HG03354 (cell line): ENCODE measurements around the gene TMEM266.

ENCODE experiments used
- ATAC-seq: cut with Tn5 transposase; IDR thresholded peaks from one replicate; pipeline ENCODE4 v1.9.1; 2021; ENCODE audit warnings: mild to moderate bottlenecking; ENCODE audit not compliant: unreplicated experiment, poor library complexity, severe bottlenecking

TMEM266 gene

DNA sequence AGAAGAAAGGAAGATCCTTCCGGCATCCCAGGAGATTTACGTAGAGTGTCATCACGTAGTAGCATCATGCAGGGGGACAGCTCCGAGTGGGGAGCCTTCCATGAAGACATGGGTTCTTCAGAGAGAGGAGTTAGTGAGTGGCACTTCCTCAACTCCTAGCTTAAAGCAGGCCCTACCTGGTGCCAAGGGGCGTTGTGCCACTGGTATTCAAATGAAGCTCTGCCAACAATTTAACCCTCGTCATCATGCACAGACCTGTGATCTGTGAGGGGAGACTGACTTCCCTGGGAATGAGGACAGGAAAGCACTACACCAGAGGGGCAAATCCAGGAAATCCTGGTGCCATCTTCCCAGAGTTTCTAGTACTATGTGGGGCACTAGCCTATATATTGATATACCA is 59.0 kb downstream of the TMEM266 start:
- no peak for ATAC-seq

DNA sequence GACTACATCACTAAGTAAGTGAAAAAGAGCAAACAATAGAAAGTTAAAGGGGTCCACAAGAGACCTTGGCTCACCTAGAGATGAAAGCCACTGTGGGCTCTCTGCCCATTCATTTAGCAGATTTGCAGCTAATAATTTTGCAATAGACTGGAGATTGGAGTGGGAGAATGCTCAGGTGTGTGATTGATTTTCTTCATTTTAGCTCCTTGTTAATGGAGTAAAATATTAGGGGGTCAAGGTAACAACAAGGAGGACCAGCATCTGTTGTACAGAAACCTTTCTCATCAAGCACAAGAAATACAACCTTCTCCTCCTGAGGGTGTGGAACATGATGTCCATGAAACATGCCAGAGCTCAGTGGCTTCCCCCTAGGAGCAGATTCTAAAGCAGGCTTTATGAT is 63.2 kb downstream of the TMEM266 start:
- ATAC-seq = no peak

DNA sequence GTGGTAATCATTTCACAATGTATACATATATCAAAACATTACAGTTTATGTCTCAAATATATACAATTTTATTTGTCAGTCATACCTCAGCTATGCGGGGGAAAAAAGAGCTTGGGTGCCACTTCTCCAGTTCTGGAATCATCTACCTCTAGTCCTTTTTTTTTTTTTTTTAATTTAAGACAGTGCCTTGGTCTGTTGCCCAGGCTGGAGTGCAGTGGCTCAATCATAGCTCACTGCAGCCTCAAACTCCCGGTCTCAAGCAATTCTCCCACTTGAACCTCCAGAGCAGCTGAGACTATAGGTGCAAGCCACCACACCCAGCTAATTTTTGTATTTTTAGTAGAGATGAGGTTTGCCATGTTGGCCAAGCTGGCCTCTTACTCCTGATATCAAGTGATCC is 67.4 kb downstream of the TMEM266 start:
- ATAC-seq = no peak

DNA sequence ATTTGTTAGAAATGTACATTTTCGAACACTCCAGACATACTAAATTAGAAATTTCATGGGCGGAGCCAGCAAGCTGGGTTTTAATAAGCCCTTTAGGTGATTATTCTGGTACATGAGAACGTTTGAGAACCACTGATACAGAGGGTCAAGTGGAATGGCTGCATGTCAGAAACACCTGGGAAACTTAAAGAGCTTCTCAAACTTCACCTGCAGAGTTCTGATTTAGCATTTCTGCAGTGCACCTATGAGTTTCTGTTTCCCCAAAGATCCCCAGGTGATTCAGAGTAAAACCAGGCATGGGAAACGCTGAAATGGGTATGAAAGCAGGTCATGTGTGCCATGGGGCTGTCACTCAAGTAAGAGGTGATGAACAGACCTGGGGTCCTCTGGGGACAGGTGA is 68.1 kb downstream of the TMEM266 start:
- no peak for ATAC-seq

DNA sequence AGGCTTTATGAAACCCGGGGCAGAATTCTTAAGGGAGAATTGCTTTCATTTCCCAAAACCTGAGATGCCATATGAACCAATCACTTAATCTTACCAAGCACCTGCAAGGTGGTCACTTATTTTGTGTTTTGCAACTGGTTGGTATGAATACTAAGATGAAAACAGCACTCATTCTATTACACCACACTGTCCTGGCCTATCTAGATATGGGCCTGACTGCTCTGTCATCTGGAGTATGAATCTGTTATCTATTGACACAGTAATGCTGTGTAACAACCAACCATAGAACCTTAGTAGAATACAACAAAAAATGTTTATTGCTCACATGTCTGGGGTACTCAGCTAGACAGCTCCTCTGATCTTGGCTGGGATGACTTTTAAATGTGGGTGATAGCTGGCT is 74.8 kb downstream of the TMEM266 start:
- ATAC-seq = no peak

DNA sequence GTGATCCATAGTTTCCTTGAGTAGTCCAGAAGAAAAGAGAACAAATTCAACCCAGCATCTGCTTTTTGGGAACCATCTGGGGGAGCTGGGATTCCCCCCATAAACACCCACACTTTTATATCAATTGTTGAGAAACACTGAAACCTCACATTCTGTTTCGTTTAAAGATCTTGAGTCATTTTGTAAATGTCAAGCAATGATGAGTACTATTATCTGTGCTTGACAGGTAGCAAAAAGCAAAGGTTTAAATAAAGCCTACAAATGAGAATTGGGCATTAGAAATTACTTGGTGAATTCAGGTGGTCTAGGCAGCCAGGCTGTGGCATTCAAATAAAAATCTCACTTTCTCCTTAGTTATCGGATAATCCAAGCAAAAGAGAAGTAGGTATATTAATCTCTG is 75.7 kb downstream of the TMEM266 start:
- no peak for ATAC-seq

DNA sequence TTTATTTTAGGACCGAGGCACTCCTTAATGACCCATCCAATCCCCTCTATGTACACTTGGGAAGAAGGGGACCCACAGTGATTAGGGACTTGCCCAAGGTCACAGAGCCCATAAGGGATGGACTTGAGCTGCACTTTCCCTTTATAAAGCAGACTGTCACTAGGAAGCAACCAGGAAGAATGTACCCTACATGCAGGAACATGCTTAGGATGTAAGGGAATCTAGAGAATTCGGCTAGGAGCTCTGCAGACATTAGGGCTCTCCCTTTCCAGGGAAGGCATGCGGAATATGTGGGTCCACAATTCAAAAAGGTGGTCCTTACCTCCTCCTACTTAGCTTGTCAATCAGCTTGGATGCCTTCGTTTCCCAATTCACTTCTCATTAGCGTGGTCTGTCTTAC is 78.7 kb downstream of the TMEM266 start:
- ATAC-seq = no peak

DNA sequence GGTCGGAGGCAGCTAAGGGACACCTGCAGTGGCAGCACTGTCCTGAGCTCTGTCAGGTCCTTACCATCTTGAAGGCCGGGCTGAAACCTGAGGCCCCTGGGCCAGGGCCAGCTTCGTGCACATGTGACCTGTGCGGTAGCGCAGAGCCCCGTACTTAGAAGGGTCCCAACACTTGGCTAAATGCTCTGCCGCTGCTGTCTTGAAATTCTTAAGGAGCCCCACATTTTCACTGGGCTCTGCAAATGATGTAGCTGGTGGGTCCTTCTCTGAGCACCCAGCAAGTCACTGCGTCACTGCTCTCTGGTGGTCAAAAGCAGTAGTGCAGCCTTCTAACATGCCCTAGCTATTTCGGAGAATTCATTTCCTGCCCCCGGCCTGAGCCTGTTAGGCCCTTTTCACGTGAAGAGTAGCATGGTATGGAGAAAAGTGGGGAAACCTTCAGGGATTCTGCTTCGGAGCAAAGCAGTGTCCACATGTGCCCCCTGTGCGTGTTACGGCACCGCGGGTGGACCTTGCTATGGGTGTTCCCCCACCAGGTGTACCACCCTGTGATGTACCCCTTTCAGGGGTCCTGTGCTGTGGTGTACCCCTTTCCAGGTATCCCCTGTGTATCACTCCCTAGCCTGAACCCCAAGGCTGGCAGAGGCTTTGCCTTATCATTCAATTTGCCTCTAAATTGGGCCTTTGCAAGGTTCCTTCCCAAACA is 79.7 kb downstream of the TMEM266 start:
- no peak for ATAC-seq

DNA sequence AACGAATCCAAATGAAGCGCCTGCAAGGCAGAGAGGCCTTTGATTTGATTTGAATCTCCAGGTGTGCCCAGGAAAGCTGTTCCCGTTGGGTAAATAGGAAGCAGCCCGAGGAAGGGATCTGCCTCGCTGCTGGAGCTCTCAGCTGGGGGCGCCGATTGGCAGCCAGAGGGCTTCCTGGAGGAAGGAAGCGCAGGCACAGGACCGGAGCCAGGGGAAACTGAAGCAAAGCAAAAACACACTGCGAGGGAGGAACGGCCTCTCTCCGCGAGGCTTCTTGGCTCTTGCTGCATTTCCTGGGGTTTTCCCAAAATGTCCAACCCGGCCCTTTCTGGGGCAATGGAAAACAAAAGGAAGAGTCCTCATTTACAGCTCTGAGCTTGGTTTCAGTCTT is 80.3 kb downstream of the TMEM266 start:
- ATAC-seq = no peak

DNA sequence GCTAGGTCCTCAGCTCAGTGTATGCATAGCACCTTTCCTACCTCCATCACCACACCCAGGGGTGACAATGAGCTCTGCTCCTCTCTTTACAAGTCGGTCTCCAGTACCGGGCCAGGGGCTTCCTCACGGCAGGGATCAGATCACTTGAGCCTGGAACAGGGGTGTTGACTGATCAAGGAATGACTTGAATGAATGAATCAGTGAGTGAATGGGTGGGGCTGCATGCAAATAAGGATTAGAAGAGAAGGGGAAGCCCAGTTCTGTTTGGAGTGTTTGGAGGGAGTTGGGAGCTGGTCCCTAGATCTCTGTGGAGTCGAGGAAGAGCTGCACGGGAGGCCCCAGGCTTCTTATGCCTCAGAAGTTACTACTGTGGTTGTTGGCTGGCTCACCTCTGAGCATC is 87.0 kb downstream of the TMEM266 start:
- ATAC-seq = no peak

DNA sequence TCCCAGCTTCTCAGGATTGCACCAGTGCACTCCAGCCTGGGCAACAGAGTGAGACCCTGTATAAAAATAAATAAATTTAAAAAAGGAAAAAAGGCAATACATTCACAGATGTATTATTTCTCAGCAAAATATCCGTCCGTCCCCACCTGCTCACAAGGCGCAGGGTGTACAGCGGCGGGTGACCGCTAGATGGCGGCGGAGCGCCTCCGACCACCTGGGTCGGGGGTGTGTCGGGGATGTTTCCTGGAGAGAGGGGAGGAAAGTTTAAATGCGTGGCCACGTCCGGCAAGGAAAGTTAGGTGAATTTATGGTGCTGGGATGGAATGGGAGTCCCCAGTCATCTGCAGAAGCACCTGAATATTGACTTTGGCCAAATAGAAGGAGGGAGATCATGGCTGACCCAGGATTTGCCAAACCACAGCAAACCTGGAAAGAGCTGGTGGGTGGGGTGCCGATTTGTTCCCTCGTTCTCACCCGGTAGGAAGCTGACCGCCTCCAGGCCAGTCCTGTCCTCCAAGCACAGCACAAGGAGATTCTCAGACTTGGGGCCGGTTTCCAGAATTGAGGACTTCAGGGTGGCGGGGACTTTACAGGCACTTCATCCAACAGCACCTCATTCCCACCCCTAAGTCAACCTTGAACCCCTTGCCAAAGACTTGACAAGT is 88.3 kb downstream of the TMEM266 start:
- no peak for ATAC-seq

DNA sequence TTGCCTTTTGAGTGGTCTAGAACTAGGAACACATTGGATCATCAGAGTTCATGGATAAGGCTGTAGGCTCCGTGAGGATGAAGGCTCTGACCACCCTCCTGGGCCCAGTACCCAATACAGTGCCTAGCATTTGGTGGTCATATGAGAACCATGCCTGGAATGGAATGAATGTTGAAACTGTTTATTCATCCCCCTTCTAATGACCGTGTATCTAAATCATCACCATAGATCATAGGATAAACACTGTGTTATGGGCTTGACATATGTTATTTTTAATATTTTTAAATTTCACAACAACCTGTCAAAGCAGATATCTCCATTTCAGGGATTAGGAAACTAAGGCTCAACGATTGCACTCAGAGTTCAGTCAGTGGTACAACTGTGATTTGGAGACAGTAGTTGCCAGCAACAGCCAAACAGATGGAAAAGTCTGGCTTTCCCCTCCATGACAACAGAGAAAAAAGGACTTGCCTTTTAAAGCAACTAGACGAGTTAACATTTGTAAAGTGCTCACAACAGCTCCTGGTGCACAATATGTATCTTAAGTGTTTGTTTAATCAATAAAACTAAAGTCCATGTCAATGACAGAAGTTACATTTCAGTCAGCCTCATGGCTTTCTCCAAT is 89.6 kb downstream of the TMEM266 start:
- no peak for ATAC-seq

DNA sequence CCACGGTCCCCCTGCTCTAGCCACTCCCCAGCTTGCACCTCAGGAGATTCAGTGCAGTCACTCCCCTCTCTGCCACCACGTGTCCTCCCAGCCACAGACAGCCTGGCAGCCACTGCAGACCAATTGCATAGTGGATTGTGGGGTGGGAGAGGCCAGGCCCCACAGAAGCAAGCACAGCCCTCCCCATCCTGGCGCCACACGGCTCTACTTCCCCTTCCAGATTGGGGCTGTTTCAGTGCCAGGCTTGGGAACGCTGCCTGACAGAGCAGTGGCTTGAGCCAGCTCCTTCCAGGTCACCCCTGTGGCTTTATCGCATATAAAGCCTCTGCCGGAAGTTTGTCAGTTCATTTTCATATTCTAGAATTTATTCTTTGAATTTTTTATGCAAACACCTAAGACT is 90.7 kb downstream of the TMEM266 start:
- ATAC-seq = peak; percentile 33

DNA sequence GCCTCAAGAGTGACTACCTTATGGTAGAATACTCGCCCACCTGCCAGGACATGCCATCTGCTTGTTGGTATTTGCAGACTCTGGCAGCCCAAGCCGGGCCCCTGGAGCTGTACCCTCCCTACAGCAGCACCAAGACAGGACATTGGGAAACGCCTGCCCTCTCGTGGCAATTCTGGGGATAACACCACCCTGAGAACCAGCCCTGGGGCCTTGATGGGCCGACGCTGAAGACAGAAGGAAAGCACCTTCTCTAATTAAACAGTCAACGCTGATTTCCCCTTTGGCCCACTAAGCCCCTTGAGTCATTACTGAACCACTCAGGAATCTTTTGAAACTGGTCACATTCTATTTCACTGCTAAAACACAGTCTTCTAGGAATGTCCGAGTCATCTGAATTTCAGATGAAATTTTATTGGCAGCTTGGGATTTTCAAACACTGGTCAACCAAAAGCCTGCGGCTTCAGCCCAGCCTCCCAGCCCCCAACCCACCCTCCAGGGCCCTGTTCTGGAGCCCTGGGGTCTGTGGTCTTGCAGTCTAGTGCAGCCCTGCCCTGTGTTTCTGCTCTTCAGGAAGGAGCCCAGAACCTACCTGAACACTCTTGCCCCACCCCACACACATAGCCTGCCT is 91.3 kb downstream of the TMEM266 start:
- peak; percentile 91 for ATAC-seq

DNA sequence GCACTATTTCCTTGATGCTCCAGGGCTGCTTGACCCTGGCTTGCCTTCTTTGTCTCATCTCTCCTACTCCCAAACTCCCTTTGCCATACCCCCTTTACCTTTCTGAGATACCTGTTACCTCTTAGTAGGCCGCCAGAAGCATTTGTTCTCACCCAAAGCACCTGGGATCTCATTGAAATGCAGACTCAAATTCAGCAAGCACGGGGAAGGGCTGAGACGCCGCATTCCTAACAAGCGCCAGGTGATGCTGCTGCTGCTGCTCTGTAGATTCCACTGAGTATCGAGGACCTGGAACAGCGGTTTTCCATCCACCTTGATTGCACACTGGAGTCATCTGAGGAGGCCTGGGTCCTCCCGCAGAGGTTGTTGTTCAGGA is 91.8 kb downstream of the TMEM266 start:
- ATAC-seq = no peak

DNA sequence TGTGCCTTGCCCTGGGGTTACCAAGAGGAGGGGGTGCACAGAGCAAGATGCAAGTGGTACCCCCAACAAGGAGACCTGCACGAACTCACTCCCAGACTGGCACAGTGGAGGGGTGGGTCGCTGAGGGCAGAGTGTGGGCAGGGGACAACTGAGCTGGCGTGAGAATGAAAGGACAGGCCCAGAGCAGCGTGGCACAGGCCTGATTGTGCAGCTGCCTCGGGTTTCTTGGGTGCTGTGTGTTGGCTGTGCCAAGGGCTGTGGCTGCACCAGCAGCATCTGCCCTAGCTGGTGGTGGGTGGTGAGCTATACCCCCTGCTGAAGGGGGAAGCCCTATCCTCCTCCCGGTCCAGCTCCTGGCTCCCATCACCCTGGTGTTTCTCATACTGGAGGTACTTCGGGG is 92.4 kb downstream of the TMEM266 start:
- no peak for ATAC-seq

DNA sequence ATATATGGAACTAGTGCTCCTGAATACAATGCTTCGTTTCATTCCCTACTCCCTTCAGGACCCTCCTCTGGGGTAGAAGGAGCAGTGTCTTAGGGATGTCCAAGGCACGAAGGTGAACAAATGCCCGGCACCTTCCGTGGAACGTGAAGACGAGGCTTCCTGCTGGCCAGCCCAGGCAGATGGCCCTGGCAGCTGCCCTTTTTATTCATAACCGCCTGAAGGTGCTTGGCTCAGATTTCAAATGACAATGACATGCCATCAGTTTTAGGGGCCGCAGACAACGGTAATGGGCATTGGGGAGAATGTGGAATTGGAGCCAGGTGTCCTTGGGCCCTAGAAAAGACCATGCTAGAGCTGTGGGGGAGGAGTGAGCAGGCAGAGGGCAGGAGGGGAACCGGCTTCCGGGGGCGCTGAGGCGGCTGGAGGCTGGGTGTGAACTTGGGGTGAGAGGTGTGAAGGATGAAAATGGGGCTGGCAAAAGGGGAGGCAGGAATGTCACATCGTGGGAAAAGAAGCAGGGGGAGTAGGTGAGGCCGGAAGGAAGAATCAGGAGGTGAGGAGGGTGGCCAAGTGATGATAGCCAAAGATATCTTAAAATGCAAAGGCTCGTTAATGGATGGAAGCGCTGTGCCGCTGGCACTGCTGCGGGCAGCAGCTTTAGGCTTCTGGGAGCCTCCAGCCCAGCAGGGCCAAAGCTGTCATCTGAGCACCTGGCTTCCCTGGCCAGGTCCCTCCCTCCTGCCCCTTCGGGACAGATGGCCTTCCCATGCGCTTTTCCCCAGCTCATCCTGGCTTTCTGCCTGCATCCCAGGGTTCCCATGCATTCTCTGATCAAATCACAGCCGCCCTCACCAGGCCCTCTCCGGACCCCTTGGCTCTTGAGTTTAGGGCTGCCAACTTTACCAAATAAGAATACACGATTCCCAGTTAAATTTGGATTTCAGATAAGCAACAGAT is 93.7 kb downstream of the TMEM266 start:
- no peak for ATAC-seq

DNA sequence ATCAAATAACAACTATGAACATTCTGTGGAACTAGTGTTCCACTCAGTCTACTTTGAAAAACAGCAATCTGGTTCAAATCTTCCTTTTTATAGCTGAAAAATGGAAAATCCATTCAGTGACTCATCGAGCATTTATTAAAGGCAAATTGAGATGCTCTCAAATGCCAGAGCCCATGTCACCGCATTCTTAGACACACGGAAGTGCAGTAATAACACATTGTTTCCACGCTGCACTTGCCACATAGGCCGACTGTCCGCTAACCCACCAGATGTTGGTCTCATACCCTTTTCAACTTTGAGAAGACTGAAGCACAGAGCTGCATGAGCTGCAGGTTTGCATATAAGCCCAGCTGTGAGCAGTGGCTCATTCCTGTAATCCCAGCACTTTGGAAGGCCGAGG is 95.9 kb downstream of the TMEM266 start:
- no peak for ATAC-seq

DNA sequence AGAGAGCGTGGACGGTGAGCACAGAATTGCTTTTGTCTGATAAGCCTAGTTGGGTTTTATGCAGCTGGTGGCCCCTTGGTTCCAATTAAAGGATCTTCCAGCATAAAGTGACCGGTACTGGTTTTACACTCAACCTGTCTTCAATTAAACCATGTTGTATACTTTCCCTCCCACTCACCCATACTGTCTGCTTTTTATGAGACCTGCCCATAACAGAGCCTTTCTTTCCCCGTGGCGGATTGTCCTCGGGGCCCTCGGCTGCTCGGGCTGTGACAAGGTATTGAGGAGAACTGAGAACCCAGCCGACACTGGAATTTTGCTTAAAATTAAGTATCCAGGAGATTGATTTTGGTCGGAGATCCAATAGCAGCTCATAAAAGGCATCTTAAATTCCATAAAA is 98.4 kb downstream of the TMEM266 start:
- ATAC-seq = no peak

DNA sequence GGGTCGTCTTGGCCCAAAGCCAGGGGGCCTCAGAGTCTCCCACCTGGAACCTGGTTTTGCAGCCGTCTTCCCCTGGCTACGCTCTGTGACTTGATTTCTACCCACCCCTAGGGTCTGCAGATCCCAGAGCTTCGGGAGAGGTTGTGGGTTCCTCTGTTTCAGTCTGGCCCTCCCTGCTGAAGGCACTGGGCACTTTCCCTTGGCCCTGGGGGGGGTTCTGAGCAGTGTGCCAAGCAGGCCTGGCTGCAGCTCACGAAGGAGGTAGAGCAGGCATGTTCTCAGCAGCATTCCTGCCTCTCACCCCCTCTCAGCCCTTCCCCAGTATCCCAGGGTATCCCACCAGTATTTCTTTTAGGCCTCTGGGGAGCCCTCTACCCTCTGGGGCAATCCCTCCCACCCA is 99.0 kb downstream of the TMEM266 start:
- no peak for ATAC-seq
